Measurements from ENCODE around the gene LCN9.
"Not testable (repeated sequence)": the region's sequence is repeated elsewhere in the genome, so short reads cannot be mapped to it uniquely, and the experiment has no call there.

Gene LCN9

GRCh38 chr9:135671591-135672041 lies 8.5 kb downstream of the LCN9 start:
- no peak for DNase-seq (ENCODE audit: low read depth in 2 of 2)

DNA sequence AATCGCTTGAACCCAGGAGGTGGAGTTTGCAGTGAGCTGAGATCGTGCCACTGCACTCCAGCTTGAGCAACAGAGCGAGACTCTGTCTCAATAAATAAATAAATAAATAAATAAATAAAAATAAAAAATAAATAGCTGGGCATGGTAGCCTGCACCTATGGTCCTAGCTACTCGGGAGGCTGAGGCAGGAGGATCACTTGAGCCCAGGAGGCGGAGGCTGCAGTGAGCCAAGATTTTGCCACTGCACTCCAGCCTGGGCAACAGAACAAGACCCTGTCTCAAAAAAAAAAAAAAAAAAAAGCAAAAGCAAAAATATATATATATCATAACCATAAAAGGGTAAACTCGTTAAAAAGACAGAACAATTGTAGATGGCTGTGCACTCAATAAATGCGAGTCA lies 9.7 kb downstream of the LCN9 start:
- not testable (repeated sequence) for DNase-seq (ENCODE audit: low read depth in 2 of 2)

- no peak for DNase-seq (ENCODE audit: low read depth in 2 of 2)
Measured at GRCh38 chr9:135673941-135674340, 10.8 kb downstream of the LCN9 start.

GRCh38 chr9:135674977-135675376 lies 11.9 kb downstream of the LCN9 start:
- no peak for DNase-seq (ENCODE audit: low read depth in 2 of 2)

GRCh38 chr9:135676891-135677290 lies 13.8 kb downstream of the LCN9 start:
- DNase-seq (ENCODE audit: low read depth in 2 of 2) = no peak

DNA sequence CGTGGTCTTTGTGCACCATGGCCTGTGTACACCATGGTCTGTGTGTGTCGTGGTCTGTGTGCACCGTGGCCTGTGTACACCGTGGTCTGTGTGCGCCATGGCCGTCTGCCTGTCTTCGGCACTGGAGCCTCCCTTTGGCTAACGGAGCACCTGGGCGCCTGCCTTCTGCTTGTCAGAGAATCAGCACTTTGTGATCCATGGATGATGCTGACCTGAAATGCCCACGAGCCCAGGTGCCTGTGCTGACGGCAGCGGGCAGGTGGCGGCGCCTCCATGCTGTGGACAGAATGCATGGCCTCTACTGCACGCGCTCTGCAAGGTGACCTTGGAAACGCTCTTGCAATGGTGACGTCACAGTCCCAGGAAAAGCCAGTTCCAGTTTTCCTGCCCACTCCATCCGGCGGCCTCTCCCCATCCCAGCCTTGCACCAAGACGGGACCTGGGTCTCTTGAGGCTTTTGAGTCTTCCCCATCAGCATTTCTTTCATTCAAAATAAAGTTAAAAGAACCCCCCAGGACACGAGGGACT lies 14.6 kb downstream of the LCN9 start:
- no peak for DNase-seq (ENCODE audit: low read depth in 2 of 2)

DNA sequence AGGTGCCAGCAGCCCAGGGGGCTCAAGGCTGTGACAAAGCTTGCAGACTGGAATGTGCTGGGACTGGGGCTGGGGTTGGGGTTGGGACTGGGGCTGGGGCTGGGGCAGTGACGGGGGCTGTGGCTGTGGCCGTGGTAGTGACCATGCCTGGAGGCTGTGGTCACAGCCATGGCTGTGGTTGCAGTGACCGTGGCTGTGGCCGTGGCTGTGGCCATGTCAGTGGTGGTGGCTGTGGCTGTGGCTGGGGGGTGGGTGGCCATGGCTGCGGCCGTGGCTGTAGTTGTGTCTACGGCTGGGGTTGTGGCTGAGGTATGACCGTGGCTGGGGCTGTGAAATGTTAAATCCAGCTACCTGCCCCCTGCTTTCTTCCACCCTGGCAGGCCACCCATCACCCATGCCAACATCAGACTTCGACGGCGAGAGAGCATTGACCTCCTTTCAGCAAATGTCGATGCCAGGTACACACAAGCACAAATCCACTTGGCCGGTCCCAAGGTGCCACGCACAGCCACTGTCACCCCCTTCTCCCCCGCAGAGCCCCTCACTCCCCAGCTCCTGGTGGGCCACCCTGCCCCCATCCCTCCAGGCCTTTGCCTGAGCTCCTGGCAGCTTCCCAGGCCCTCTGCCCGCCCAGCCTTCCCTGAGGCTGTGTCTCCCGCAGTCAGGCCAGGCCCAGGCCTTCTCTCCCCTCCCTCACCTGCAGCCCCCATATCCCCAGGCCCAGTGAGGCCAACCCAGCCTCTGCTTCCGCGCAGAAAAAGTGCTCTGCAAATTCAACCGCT lies 15.3 kb downstream of the LCN9 start:
- DNase-seq (ENCODE audit: low read depth in 2 of 2) = no peak

DNA sequence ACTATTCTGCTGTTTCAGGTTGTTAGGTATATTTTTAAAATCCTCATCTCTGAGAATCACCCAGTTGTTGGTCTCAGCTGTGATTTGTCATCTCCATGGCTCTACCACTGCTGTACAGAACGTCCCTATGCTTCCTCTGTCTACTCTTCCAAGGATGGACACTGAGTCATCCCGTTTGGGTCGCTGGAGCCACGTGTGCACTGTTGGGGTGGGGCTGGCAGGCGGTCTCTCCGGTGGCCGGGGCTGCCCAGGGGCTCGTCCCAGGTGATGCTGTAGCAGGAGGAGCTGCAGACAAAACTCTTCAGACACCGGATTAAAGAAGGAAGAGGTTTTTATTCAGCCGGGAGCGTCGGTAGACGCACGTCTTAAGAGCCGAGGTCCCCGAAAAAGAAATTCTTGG lies 16.9 kb downstream of the LCN9 start:
- DNase-seq (ENCODE audit: low read depth in 2 of 2) = no peak

DNA sequence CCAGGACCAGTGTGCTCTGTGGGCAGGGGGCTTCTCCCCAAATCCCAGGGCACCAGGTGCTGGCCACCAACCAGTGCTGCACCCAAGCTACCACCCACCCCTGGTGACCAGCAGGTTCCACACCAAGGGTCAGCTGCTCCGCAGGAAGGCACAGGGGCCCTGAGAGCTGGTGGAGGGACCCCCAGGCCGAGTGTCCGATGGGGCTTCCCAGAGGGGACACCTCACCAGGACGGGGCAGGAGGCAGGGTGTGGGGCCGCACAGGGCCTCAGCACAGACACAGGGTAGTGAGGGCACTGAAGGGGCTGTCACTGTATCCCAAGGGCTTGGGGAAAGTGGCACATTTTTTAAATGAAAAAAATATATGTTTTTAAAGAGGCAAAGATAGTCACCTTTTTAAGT lies 18.1 kb downstream of the LCN9 start:
- DNase-seq (ENCODE audit: low read depth in 2 of 2) = no peak

DNA sequence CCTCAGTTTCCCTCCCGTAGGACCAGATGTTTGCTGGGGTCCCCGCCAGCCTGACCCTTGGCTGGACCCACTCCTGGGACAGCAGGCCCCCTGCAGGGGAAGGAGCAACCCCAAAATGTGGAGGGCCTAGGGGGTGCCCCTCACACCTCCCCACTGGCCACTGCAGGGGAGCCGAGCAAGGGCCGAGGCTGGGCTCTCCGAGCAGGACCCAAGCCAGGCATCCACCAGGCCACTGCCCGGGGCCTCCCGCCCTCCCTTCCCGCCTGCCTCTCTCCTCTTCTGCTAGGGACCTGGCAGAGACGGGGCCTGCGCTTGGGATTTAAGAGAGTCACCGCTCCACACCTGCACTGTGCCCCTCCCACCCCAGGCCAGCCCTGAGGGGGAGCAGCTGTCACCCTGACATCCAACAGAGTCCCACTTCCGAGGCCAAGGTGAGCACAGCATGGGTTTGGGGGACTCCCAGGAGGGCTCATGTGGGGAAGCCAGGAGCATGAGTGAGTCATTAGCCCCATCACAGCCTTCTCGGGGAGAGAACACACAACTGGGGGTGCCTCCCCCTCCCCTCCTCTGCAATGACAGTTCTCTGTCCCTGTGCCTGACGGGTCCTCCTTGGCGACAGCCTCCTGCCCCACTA lies 20.4 kb downstream of the LCN9 start:
- no peak for DNase-seq (ENCODE audit: low read depth in 2 of 2)

GRCh38 chr9:135684691-135685090 lies 21.6 kb downstream of the LCN9 start:
- no peak for DNase-seq (ENCODE audit: low read depth in 2 of 2)

GRCh38 chr9:135687216-135687615 lies 24.1 kb downstream of the LCN9 start:
- DNase-seq (ENCODE audit: low read depth in 2 of 2) = no peak

DNA sequence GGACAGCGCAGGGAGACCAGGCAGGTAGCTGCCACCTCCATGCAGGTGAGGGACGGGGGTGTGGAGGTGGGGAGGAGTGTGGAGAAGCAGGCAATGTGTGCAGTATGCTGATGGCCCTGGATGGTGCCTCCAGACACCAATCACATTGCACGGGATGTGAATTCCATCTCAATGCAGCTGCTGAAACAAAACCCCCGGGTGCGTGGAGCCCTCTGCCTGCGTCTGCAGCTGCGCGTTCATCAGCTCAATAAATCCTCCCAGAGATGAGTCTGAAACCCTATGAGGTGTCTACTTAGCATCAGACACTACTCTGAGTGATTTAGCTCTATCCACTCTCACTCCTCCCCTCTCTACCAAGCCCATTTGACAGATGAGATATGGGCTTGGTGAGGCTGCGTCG lies 25.9 kb downstream of the LCN9 start:
- no peak for DNase-seq (ENCODE audit: low read depth in 2 of 2)

DNA sequence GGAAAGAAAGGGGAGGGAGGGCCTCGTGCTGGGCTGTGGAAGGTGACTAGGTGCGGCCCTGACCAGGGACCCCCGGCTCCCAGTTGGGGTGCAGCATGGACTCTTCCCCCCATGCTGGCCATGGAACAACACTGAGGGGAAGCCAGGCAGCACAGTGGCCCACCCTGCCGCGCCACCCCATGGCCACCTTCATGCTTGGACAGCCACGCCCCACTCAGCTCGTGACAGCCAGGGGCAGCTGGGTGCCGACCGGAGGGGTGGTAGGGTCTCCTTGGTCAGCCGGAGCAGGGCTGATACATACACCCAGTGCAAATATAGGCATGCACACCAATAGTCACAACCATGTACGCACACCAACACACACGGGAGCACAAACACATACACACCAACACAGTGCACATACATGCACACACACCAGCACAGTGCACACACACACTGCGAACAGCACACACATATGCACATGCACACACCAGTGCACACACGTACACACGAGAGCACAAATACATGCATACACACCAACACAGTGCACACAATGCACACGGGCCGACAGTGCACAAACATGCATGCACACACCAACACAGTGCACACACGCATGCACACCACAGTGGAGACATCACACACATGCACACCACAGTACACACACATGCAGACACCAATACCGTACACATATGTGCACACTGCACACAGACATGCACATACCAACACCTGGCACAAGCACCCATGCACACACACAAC lies 27.9 kb downstream of the LCN9 start:
- DNase-seq (ENCODE audit: low read depth in 2 of 2) = no peak

DNA sequence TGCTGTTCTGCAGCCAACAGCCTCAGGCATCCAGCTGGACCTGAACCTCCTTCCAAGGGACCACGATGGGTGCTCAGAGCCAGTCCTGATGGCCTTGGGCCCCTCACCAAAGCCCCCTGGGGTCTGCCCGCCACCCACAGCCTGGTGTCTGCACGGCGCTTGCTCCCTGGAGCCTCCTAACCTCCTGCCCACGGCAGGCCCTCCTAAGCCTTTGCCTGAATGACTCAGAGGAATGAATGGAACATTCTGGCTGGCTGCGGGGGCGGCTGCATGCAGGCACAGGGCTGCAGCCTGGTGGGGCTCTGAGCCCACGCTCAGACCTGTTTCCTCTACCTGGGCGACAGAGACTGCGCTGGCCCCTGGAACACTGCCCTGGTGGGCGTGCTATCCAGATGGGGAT lies 29.3 kb downstream of the LCN9 start:
- no peak for DNase-seq (ENCODE audit: low read depth in 2 of 2)

GRCh38 chr9:135693265-135693664 lies 30.2 kb downstream of the LCN9 start:
- no peak for DNase-seq (ENCODE audit: low read depth in 2 of 2)

- DNase-seq (ENCODE audit: low read depth in 2 of 2) = no peak
Measured at GRCh38 chr9:135693771-135694170, 30.7 kb downstream of the LCN9 start.

- no peak for DNase-seq (ENCODE audit: low read depth in 2 of 2)
Measured at GRCh38 chr9:135694414-135694813, 31.3 kb downstream of the LCN9 start.

DNA sequence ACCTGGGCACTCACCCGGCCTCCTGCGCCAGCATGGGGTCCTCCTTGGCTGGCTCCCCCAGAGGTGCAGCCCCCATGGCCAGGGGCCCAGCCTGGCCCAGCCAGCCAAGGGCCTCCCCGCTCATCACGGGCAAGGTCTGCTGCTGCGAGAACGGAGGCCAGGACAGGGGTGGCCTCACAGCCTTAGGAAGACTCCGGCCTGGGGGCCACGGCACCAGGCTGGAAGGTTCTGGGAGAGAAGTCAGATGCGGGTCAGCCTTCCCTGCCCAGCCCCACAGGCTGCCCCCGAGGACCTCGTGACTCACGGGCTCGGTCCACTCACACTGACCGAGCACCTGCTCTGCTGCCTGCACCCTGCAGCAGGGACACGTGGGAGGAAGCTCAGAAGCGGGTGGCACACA lies 31.9 kb downstream of the LCN9 start:
- no peak for DNase-seq (ENCODE audit: low read depth in 2 of 2)

GRCh38 chr9:135695642-135696041 lies 32.5 kb downstream of the LCN9 start:
- no peak for DNase-seq (ENCODE audit: low read depth in 2 of 2)

DNA sequence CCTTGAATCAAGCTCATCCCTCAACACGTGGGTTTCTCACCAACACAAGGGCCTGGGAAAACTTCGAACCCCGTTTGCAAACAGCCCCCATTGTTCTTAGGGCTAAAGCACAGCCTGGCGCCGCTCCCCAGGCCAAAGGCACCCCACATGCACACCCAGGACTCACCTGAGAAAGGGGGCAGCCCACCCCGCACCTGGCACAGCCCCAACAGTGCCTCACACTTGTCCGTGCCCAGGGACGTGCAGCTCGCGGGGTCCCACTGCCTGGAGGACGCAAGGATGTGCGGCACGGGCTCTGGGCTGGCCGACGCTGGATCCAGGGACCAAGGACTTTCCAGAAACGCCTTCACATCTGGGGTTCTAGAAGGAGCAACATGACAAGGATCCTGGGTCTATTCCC lies 33.3 kb downstream of the LCN9 start:
- no peak for DNase-seq (ENCODE audit: low read depth in 2 of 2)

DNA sequence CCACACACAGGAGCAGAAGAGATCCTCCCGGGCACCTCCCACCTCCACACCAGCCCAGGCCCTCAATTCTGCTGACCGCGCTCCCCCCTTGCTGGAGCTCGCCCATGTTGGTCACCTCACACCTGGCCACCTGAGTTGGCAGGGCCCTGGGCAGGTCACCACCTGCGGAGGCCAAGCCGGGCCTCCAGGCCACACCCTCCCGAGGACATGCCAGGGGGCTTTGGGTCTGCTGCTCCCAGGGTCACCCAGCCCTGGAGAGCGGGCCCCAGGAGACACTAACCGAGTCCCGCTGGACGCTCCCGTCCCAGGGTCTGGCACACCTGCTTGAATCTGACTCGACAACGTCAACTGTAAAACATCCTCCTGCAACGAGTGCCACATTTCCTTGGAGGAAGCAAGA lies 34.1 kb downstream of the LCN9 start:
- no peak for DNase-seq (ENCODE audit: low read depth in 2 of 2)

GRCh38 chr9:135698236-135698635 lies 35.1 kb downstream of the LCN9 start:
- DNase-seq (ENCODE audit: low read depth in 2 of 2) = no peak

All from stimulated activated CD4-positive, alpha-beta T cell treated with anti-CD3 and anti-CD28 coated beads, Interleukin-1b, Interleukin-23, amount 100 ng/mL, for 4 hours (primary cell).